Measurements from ENCODE around the gene RBBP7. TPM values are rescaled to one million over a fixed set of nuclear protein-coding genes. Genes with fewer than 3 reads are reported as not detected.

Gene RBBP7
- total and polyA plus RNA-seq, 2 of the 13 experiments (the other 11 are each of a cell fraction or from before 2014, with no cell fraction given): 89.5 to 145 TPM

DNA sequence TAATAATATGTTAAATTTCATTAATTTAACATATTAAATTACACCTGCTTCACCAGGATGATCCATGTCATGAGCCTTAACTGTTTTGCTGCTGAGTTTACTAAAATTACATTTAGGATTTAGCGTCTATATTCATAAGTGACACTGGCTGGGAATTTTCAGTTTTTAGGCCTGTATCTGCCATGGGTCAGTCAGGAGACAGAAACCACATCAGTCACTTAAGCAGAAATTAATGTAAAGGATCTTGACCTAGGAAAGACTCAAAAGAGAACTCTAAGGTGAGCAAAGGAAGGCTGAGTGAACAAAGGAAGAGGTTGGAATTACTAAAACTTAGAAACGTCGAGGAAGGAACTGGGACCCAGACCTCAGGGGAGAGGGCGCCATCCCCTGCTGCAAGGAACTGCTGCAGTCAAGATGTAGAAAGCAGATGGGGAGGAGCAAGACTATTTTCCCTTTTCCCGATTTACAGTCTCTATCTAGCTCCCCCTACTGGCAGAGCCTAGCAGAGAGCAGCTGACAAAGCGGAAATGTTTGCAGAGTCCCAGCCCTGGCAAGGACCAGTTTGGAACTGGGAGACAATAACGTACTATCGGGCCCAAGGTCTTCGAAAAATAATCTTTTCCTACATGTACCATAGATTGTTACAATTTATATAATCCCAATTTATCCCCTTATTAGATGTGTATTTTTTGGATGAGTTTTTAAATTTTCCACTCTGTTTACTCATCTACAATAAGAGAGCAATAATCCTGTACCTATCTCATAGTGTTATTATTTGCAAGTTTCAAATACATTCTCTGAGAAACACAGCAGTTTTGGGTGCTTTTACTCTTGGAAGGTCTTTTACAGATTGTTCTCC lies 22.6 kb upstream of the RBBP7 start:
- no peak overlapping the region for H3K27ac ChIP-seq (ENCODE audit: extremely low read length, insufficient read depth, low read length)
- WGBS (ENCODE audit: low lambda C conversion rate): 12% methylated on average over 7 of the region's 9 CpGs
- FAIRE-seq: peak; percentile 85

More for the DNA sequence above, 22.6 kb upstream of the RBBP7 start:
- in situ Hi-C loops (cut with HindIII; ENCODE audit: extremely low pct_ligation_motif_present, low pct_unique_long_range_greater_than_20kb): no loop called here
- H3K27me3 ChIP-seq (ENCODE audit: control insufficient read depth in 1 of 2, insufficient read depth in 2 of 2, low read length in 2 of 2): no peaks in the 10 kb centered on the region
- no peaks in the 10 kb centered on the region for H3K36me3 ChIP-seq (replicated peaks in 1 of 2; ENCODE audit: control insufficient read depth in 1 of 2, insufficient read depth in 2 of 2, low read length in 2 of 2)
- H3K4me3 ChIP-seq (replicated peaks in 1 of 3; ENCODE audit: insufficient read depth in 1 of 3, low read depth in 2 of 3, low read length in 3 of 3): no peak overlapping the region
- no peaks in the 10 kb centered on the region for H3K79me2 ChIP-seq (ENCODE audit: insufficient read depth, low read length)
- no peak overlapping the region for H2AFZ ChIP-seq (ENCODE audit: low read length)
- peak overlapping the region; percentile 36; the same call in 1 of the 2 replicates for H3K4me2 ChIP-seq (ENCODE audit: low read depth, low read length)
- DNase-seq (ENCODE audit: low spot score) (peak; percentile 50), ATAC-seq (peak; percentile 74)
- TF ChIP-seq STAG1 (CRISPR knock-in tag; IDR thresholded peaks at IDR 0.05): 0 out of 2 replicates have a peak, but pooled peaks have one; percentile 35
- TF ChIP-seq, protein P1, sequence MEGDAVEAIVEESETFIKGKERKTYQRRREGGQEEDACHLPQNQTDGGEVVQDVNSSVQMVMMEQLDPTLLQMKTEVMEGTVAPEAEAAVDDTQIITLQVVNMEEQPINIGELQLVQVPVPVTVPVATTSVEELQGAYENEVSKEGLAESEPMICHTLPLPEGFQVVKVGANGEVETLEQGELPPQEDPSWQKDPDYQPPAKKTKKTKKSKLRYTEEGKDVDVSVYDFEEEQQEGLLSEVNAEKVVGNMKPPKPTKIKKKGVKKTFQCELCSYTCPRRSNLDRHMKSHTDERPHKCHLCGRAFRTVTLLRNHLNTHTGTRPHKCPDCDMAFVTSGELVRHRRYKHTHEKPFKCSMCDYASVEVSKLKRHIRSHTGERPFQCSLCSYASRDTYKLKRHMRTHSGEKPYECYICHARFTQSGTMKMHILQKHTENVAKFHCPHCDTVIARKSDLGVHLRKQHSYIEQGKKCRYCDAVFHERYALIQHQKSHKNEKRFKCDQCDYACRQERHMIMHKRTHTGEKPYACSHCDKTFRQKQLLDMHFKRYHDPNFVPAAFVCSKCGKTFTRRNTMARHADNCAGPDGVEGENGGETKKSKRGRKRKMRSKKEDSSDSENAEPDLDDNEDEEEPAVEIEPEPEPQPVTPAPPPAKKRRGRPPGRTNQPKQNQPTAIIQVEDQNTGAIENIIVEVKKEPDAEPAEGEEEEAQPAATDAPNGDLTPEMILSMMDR (CRISPR knock-in tag; IDR thresholded peaks at IDR 0.05): peak; percentile 74
- no peak for TF ChIP-seq SNAPC5 (CRISPR knock-in tag; IDR thresholded peaks at IDR 0.05; ENCODE audit: borderline replicate concordance)
- peak; percentile 15; the same call in 1 of the 2 replicates for TF ChIP-seq SMC3 (IDR thresholded peaks at IDR 0.05; ENCODE audit: low read length)
- TF ChIP-seq, protein P2, sequence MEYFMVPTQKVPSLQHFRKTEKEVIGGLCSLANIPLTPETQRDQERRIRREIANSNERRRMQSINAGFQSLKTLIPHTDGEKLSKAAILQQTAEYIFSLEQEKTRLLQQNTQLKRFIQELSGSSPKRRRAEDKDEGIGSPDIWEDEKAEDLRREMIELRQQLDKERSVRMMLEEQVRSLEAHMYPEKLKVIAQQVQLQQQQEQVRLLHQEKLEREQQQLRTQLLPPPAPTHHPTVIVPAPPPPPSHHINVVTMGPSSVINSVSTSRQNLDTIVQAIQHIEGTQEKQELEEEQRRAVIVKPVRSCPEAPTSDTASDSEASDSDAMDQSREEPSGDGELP (IDR thresholded peaks at IDR 0.05; ENCODE audit: borderline replicate concordance, low read depth): peak; percentile 40; the same call in 1 of the 2 replicates
- TF ChIP-seq ZSCAN29 (CRISPR knock-in tag; conservative IDR thresholded peaks at IDR 0.05): no peak
- BruUV-seq (replicated peaks): no TSS peak
- H3K4me1 ChIP-seq (ENCODE audit: insufficient read depth, low read length): no peaks in the 10 kb centered on the region
- intact Hi-C loops (cut with micrococcal nuclease; ENCODE audit: unreplicated experiment): loop anchor here (2.0 kb wide), 1 partner anchor 66 kb away; no protein-coding TSS in a partner anchor
- H3K9me3 ChIP-seq (ENCODE audit: low read length): no peaks in the 10 kb centered on the region
- no peak overlapping the region for H3K9ac ChIP-seq (ENCODE audit: insufficient read depth, low read depth, low read length)
- POLR2A ChIA-PET: no interaction called here
- no peaks in the 10 kb centered on the region for H4K20me1 ChIP-seq (ENCODE audit: insufficient read depth, low read length)
- CTCF ChIA-PET (ENCODE audit: low intra/inter-chr PET ratio, low total read pairs): no interaction called here

Measured in HepG2 (cell line).